Fibroblast of gingiva (primary cell): ENCODE results near the gene HRH2.
"Not testable (repeated sequence)": the region's sequence is repeated elsewhere in the genome, so short reads cannot be mapped to it uniquely, and the experiment has no call there.

Source experiments
- DNase-seq: peaks from one replicate; pipeline ENCODE4 v3.0.0-alpha.2; 2011; ENCODE audit warnings: low read depth

The HRH2 gene, protein sequence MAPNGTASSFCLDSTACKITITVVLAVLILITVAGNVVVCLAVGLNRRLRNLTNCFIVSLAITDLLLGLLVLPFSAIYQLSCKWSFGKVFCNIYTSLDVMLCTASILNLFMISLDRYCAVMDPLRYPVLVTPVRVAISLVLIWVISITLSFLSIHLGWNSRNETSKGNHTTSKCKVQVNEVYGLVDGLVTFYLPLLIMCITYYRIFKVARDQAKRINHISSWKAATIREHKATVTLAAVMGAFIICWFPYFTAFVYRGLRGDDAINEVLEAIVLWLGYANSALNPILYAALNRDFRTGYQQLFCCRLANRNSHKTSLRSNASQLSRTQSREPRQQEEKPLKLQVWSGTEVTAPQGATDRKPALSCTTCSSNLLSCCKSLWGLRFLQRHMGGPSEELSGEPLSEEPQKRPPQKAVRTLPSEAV

DNA sequence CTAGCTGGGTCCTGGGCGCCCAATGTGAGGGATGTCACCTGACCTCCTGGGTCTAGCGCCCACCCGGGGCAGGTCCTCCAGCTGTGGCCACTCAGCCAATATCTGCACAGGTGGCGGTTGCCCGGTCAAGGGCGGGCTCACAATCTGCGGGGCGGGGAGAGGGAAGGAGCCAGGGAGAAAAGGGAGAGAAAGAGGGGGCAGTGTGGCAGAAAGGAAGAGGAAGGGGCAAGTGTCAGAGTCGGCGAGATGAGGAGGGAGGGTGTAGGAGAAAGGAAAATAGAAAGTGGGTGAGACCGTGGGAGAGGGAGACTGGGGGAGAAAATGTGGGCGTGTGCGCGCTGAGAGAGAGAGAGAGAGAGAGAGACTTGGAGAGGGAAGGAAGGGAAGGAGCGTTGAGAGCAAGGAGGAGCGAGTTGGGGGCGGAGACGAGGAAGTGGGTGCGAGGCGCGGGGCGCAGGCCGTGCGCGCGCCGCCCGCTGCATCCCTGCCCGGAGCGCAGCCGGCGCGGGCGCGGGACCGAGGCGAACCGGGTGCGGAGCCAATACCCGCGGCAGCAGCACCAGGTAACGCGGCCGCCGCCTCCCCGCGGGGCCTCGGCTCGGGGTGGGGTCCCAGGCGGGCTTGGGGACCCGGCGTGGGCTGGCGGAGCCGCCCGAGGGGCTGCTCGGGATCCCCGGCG is at the start of gene HRH2:
HRH2 (plus strand) TSS at position 479 of the 679 bp plus-strand sequence. CDS start 25,163 bp downstream, outside the sequence.
- no peak for DNase-seq

DNA sequence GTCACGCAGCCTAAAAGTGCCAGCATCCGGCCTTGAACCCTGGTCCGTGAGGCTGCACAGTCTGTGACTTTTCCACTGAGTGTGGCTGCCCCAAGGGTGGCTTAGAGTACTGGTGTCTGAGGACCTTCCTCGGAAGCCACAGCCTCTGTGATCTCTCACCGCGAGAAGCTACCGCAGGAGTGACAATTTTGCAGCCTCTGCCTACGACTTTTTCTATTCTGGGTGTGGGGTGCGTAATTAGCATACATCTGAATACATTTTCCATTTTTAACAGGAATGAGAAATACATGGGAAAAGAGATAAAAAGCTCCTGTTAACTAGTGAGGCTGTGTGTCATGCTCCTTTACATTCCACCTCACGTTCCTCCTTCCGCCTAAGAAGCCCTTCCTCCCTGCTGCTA is 48.3 kb upstream of the HRH2 start:
- no peak for DNase-seq

DNA sequence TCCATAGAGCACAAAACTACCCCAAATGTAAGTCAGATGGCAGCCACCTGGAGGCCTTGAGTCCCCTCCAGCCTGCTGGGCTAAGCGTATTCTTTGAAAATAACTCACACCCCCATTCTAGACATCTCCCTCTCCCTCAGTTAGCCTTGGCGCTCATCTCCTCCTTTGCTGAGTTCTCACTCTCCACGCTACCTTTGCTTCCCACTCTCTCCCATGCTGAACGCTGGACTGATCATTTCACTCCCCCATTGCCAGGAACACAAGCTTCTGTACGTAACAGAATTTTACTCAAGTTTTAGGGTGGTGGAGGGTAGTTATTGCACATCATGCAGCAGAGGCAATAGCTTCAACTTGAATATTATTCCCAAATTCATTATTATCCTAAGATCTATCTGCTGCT is 47.5 kb upstream of the HRH2 start:
- DNase-seq, result no peak

DNA sequence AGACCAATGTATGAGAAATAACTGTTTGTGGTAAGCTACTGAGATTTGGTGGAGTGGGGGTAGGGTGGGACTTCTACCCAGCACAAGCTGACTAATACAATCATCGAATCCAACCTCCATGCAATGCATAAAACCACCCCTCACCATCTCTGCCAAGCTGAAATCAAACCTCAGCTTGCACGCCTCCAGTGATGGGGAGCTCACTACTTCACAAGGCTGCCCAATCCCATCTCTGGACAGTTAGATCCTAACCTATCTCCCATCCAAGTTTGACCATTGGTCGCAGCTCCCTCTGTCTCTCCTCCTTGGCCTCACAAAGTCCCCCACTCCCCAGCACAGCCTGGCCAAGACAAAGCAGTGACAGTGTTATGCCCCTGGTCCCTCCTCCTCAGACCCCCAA is 47.0 kb upstream of the HRH2 start:
- no peak for DNase-seq

DNA sequence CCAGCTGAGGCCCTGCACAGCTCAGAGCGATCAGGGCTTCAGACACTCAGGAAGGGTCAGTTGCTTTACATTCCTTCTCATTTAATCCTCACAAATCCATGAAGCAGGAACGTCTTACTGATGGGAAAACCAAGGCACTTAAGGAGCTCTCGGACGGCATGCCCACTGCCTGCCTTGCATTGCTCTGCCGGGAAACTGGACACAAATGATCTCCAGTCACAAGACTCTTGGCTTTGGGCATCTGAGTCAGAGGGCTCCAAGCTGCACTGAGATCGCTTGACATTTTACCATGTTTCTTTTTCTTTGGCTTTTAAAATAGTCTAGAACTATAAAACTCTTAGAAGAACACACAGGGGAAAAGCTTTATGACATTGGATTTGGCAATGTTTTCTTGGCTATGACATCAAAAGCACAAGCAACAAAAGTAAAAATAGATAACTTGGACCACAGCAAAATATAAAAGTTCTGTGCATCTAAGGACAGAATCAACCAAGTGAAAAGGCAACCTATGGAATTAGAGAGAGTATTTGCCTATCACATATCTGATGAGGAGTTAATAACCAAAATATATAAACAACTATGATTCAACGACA is 43.6 kb upstream of the HRH2 start:
- no peak for DNase-seq

DNA sequence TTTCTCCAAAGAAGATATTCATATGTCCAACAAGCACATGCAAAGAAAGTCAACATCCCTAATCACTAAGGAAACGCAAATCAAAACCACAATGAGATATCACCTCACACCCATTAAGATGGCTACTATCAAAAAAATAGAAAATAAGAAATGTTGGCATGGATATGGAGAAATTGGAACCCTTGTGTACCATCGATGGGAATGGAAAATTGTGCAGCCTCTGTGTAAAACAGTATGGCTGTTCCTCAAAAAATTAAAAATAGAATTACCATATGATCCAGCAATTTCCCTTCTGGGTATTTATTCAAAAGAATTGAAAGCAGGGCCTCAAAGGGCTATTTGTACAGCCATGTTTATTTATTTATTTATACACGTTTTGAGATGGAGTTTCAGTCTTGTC is 43.0 kb upstream of the HRH2 start:
- DNase-seq, result no peak

DNA sequence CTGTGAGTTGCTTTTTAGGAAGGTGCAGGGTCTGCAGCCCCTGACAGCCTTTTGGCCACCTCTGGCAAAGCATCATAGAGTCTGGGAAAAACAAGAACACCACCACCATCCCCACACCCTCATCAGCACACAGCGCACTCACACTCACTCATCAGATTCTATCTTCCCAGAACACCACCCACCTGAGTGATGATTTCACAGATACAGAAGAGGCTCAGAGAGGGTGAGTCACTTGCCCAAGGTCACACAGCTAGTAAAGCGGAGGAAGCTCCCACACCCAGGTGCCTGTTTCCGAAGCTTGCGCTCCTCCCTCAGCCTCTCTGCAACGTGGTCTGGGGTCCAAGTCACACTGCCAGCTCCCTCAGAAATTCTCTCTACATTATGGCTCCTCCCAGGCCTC is 41.8 kb upstream of the HRH2 start:
- no peak for DNase-seq

DNA sequence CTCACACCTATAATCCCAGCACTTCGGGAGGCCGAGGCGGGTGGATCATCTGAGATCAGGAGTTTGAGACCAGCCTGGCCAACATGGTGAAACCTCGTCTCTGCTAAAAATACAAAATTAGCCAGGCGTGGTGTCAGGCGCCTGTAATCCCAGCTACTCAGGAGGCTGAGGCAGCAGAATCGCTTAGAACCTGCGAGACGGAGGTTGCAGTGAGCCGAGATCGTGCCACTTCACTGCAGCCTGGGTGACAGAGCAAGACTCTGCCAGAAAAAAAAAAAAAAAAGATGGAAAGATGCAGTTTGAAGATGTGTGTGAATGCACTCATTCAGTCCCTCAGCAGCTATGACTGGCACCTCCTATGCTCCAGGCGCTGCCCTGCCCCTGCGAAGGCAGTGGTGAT is 41.3 kb upstream of the HRH2 start:
- DNase-seq, result not testable (repeated sequence)

DNA sequence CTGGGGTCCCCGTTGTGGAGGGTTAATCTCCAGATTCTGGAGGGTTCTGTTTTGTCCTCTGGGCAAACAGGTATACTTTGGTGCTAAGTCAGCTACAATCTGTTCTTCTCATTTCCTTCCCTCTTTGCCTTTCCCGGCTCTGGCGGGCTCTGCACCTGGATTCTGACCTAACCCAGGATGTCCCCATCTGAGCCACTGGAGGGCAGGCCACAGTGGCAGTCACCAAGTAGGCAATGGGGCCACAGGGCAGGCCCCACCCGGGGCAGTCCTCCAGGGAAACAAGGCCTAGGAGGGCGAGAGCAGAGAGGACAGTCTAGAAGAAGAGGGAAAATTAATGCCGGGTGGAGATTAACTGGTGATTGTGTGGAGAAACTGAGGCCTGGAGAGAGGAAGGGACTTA is 40.4 kb upstream of the HRH2 start:
- DNase-seq, result no peak

DNA sequence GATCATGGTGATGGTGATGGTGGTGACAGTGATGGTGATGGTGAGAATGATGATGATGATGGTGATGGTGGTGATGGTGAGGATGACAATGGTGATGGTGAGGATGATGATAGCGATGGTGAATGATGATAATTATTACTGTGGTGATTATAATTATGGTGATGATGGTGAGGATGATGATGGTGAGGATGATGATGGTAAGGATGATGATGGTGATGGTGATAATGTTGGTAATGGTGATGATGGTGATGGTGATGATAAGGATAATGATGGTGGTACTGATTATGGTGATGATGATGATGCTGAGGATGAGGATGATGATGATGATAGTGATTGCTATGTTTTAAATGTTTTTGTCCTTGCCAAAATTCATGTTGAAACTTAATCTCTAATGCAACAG is 37.3 kb upstream of the HRH2 start:
- no peak for DNase-seq

DNA sequence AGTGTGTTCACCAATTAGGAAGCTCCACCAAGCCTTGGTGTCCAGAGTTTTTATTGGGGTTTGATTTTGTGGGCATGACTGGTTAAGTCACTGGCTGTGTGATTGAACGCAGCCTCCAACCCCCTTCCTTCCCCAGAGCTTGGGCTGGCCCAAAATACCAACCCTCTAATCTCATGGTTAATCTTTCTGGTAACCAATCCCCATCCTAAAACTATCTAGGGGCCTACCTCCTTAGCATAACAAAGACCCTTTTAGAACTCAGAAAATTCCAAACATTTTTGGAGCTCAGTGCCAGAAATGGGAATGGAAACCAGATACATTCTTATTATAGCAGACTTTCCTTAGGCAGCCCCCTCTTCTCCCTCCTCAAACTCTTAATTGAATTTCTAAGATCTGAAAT is 35.9 kb upstream of the HRH2 start:
- no peak for DNase-seq

DNA sequence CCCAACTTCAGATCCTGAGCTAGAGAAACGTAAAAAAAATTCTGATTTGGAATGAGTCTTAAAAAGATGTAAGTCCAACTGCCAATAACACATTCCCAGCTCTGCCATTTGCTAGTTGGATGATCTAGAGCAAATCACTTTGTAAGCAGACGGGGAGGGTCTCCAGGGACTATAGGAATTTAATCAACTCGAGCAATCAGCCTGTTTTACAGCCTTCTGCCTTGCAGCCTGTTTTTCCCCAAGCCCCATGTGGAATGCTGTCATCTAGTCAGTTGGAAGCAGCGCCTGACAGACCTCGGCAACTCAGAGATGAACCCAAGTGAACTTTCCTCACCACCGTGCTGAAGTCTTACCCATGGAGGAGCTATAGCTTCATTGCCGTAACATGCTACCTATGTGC is 34.8 kb upstream of the HRH2 start:
- no peak for DNase-seq

DNA sequence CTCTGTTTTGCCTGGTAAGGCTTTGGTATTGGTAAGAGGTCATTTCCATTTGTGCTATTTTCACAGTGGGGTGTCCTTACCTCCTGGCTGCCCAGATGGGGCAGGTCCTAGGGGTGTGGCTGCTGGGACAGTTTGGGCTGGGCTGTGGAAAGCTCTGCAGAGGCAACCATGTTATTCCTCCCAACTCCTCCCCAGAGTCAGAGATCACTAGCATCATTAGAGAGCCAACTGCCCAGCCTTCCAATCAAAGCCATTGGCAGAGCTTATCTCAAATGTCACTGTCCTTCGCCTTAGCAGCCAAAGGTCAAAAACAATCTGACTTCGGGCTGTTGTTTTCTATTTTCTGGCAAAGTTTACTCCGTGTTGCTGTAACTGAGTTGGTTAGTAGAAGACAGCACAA is 33.6 kb upstream of the HRH2 start:
- no peak for DNase-seq

DNA sequence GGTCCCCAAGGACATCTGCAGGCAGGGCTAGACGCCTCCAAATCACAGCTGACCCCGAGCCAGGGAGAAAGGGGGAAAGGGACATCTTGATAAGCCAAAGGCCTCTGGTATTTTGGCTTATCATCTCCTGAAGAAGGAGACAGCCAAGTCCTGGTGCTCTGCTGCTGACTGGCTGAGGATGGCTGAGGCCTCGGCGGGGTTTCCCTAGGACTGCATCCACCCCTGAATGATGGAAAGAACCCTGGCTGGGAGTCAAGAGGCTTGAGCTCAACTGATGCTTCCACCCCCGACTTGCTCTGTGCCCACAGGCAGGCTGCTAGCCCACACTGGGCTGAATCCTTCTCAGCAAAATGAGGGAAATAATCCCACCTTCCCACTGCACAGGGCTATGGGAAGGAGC is 30.9 kb upstream of the HRH2 start:
- DNase-seq, result no peak

DNA sequence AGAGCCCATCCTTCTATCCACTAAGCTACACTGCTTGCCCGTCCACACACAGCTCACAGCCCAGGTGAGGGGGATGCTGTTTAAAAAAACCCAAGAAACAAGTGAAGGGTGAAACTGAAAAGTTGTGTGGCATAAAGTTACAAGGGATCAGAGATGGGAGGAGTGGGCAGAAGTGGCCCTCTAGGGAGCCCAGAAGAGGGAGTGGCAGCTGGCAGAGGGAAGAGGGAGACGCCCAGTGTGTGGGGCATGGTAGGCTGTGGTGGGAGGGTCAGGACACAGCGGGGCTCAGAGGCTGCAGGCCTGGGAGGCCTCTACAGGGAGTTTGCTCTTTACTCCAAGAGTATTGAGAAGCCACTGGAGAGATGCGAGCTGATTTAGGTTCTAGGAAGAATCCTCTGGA is 30.1 kb upstream of the HRH2 start:
- DNase-seq, result no peak

DNA sequence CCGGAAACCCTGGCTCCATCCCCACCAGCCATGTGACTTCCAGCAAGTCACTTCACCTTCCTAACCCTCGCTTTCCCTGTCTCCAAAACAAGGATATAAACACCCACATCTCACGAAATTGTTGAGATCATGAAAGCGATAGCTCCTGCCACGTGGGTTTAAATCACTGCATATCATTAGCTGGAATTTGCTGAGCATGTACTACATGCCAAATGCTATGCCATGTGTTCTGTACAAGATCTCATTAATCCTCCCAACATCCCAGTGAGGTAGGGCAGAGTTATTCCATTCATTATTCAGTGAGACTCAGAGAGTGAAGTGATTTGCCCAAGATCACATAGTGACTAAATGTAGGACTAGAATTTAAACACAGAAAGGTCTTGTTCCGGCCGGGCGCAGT is 29.2 kb upstream of the HRH2 start:
- DNase-seq, result no peak

DNA sequence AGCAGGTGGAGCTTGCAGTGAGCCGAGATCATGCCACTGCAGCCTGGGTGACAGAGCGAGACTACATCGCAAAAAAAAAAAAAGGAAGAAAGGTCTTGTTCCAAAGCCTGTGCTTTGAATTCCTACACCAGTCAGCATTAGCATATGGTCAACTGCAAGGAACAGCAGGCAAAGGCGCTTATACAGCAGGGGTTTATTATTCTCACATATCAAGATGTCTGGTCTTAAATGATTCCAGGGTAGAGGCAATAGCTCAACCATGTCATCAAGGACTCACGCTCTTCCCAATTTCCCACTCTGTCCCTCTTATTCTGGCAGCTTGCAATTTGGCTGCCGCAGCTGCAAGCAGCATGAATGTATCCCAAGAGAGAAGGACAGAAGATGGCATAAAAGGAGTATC is 28.6 kb upstream of the HRH2 start:
- no peak for DNase-seq

DNA sequence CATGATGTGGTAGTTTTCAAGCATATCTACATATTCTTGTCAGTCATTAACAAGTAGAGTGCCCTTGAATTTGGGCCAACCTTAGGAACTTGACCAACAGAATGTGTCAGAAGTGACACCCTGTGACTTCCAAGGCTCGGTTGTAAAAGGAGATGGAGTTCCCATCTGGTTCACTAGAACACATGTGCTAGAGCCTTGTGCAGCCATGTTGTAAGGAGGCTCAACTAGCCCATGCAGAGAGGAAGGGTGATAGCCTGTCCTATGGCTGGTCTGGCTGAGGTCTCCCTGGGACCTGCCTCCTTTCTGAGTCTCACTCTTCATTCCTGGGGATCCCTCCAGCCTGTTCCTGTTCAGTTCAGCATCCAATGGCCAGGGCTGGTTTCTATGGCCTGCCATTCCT is 28.1 kb upstream of the HRH2 start:
- no peak for DNase-seq

DNA sequence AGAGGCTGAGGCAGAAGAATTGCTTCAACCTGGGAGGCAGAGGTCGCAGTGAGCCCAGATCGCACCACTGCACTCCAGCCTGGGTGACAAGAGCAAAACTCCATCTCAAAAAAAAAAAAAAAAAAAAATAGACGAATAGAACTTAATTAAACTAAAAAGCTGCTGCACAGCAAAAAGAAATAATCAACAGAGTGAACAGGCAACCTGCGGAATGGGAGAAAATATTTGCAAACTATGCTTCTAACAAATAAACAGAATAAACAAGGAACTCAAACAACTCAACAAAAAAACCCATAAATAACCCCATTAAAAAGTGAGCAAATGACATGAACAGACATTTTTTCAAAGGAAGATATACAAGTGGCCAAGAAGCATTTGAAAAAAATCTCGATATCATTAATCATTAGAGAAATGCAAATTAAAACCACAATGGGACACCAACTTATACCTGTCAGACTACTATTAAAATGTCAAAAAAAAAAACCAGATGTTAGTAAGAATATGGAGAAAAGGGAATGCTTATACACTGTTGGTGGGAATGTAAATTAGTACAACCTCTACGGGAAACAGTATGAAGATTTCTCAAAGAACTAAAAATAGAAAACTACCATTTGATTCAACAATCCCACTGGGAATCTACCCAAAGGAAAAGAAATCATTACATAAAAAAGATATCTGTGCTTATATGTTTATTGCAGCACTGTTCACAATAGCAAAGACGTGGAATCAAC is 21.9 kb upstream of the HRH2 start:
- no peak for DNase-seq

DNA sequence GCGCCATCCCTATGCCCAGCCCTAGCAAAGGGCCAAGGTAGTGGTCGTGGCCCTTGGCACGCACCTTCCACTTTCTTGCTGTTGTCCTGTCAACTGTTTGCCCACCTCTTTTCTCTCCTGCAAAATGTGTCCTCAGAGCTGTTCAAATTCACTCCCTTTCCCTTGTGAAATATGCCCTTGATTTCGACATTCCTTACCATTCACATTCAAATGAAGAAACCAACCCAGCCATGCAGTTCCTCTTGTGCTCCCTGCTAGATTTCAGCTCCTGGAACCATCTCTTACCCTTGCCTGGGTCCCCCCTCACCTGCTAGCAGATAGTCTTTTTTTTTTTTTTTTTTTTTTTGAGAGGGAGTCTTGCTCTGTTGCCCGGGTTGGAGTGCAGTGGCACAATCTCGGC is 19.6 kb upstream of the HRH2 start:
- DNase-seq, result no peak

DNA sequence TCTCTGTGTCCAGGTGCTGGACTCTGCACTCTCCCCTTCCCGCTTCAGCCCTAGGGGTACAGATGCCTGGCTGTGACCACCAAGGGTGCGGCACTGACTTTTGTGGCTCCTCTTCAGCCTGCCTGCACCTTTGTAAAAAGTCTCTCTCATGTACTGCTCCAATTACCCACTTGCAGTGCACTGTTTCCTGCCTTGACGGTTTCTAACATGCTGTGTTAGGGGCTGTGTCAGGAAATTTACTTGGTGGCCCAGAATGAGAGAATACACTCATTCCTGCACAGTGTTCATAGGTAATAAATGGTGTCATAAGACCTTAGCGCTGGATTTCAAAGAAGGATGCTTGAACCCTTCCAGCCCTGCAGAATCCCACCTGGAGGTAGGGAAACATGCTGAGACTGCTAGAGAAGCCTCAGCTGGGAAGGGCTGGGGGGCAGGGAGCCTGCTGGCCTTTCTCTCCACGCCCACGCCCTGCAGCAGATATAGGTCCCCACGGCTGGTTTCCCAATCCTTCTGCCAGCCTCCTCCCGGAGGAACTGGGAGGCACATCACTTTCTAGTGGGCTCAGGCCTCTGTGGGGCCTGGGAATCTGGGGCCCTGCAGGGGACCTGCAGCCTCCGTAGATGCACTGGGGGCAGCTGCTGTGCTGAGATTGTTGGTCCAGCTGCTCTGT is 17.6 kb upstream of the HRH2 start:
- no peak for DNase-seq

DNA sequence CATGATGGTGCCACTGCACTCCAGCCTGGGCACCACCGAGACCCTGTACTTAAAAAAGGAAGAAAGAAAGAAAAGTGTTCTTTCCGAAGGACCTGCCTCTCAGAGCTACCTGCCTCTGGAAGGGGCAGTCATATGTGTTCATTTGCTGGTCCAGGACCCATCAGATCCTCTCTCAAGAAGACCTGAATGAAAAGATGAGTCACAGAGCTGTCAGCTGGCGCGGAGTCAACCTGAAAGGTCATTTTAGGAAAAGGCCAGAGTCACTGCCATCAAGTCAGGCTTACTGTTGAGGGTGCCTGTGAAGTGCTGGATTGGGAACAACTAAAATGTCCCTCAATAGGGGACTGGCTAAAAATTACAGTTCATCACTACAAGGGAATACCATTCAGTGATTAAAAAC is 14.9 kb upstream of the HRH2 start:
- DNase-seq, result no peak
